Measurements from ENCODE around the gene LNX1.

Gene LNX1

GRCh38 chr4:53563824-53564223 lies 27.5 kb downstream of the LNX1 start:
- no peak for DNase-seq

GRCh38 chr4:53562409-53562808 lies 28.9 kb downstream of the LNX1 start:
- no peak for DNase-seq

GRCh38 chr4:53559021-53559620 lies 32.2 kb downstream of the LNX1 start:
- no peak for DNase-seq

GRCh38 chr4:53558065-53558801 lies 33.1 kb downstream of the LNX1 start:
- DNase-seq, result no peak

GRCh38 chr4:53557669-53558064 lies 33.6 kb downstream of the LNX1 start:
- no peak for DNase-seq

- no peak for DNase-seq
Measured at GRCh38 chr4:53556651-53557050, 34.6 kb downstream of the LNX1 start.

GRCh38 chr4:53553486-53554210 lies 37.6 kb downstream of the LNX1 start:
- no peak for DNase-seq

GRCh38 chr4:53552711-53553110 lies 38.6 kb downstream of the LNX1 start:
- DNase-seq, result no peak

GRCh38 chr4:53551958-53552357 lies 39.3 kb downstream of the LNX1 start:
- no peak for DNase-seq

- DNase-seq, result no peak
Measured at GRCh38 chr4:53551281-53551864, 39.9 kb downstream of the LNX1 start.

GRCh38 chr4:53548662-53549061 lies 42.6 kb downstream of the LNX1 start:
- no peak for DNase-seq

- no peak for DNase-seq
Measured at GRCh38 chr4:53547983-53548382, 43.3 kb downstream of the LNX1 start.

GRCh38 chr4:53545942-53546581 lies 45.2 kb downstream of the LNX1 start:
- DNase-seq, result no peak

- no peak for DNase-seq
Measured at GRCh38 chr4:53545273-53545672, 46.0 kb downstream of the LNX1 start.

- DNase-seq, result no peak
Measured at GRCh38 chr4:53543561-53543960, 47.7 kb downstream of the LNX1 start.

GRCh38 chr4:53541577-53542206 lies 49.6 kb downstream of the LNX1 start:
- peak; percentile 65 for DNase-seq

GRCh38 chr4:53538756-53539155 lies 52.5 kb downstream of the LNX1 start:
- no peak for DNase-seq

- no peak for DNase-seq
Measured at GRCh38 chr4:53537606-53538005, 53.7 kb downstream of the LNX1 start.

- no peak for DNase-seq
Measured at GRCh38 chr4:53536328-53536727, 55.0 kb downstream of the LNX1 start.

GRCh38 chr4:53535567-53535966 lies 55.7 kb downstream of the LNX1 start:
- DNase-seq, result no peak

GRCh38 chr4:53534684-53535083 lies 56.6 kb downstream of the LNX1 start:
- no peak for DNase-seq

- no peak for DNase-seq
Measured at GRCh38 chr4:53532521-53532920, 58.8 kb downstream of the LNX1 start.
